Endothelial cell of umbilical vein (primary cell): ENCODE data around the gene ARHGAP21.

Experiments used
- EZH2 ChIP-seq: IDR thresholded peaks from 2 replicates; pipeline ENCODE4 v1.6.1; 2012; ENCODE audit warnings: borderline replicate concordance, low read depth, mild to moderate bottlenecking, moderate library complexity, low read length, inconsistent platforms; ENCODE audit not compliant: severe bottlenecking
- MYC ChIP-seq: IDR thresholded peaks from one replicate; pipeline ENCODE4 v1.6.1; 2011; ENCODE audit warnings: mild to moderate bottlenecking, low read depth, low read length
- POLR2A ChIP-seq: IDR thresholded peaks from 2 replicates; pipeline ENCODE4 v1.6.1; 2012; ENCODE audit warnings: low read depth, mild to moderate bottlenecking, control low read depth, low read length
- POLR2AphosphoS5 ChIP-seq: IDR thresholded peaks from 2 replicates; pipeline ENCODE4 v1.6.1; 2012; ENCODE audit warnings: low read depth, mild to moderate bottlenecking, control low read depth, low read length, moderate library complexity; ENCODE audit not compliant: insufficient read depth
- TF ChIP-seq, protein P1 (sequence below), 2 donors: IDR thresholded peaks; 1 replicate in 1 of 2; 2 replicates in 1 of 2; pipeline ENCODE4 v1.5.1; 2011; ENCODE audit warnings: low read length in 2 of 2, mild to moderate bottlenecking in 2 of 2, moderate library complexity in 2 of 2, control low read depth in 1 of 2, inconsistent platforms in 1 of 2, low read depth in 1 of 2; ENCODE audit not compliant: insufficient read depth in 1 of 2; ENCODE audit errors: extremely low read depth in 1 of 2

DNA sequence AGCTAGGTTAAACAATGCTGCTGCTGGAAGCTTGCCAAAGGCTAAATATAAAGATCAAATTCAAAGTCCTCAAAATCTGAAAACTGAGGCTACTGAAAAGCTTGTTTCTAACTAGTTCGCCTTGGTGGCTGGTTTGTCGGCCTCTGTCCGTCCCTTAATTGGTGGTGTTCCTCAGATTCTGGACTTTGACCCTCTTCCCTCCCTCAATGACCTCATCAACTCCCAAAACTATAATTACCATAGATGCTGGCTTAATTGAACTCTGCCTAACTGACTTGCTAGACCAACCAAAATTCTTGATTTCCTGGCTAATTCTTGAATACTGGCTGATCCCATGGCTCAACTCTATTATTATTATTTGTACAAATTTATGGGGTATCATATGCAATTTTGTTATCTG, 15.6 kb downstream of the ARHGAP21 start:
- TF ChIP-seq, protein P1, sequence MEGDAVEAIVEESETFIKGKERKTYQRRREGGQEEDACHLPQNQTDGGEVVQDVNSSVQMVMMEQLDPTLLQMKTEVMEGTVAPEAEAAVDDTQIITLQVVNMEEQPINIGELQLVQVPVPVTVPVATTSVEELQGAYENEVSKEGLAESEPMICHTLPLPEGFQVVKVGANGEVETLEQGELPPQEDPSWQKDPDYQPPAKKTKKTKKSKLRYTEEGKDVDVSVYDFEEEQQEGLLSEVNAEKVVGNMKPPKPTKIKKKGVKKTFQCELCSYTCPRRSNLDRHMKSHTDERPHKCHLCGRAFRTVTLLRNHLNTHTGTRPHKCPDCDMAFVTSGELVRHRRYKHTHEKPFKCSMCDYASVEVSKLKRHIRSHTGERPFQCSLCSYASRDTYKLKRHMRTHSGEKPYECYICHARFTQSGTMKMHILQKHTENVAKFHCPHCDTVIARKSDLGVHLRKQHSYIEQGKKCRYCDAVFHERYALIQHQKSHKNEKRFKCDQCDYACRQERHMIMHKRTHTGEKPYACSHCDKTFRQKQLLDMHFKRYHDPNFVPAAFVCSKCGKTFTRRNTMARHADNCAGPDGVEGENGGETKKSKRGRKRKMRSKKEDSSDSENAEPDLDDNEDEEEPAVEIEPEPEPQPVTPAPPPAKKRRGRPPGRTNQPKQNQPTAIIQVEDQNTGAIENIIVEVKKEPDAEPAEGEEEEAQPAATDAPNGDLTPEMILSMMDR (IDR thresholded peaks at IDR 0.05; ENCODE audit: extremely low read depth in 1 of 2, insufficient read depth in 1 of 2, low read depth in 1 of 2, low read length in 2 of 2): no peak
- TF ChIP-seq MYC (no peak), POLR2A (no peak), EZH2 (no peak), POLR2AphosphoS5 (no peak)
